Measurements from ENCODE around the gene ERRFI1.

The ERRFI1 gene

GRCh38 chr1:8018492-8019228, 7.4 kb downstream of the ERRFI1 start:
- DNase-seq (ENCODE audit: low read depth), result no peak

DNA sequence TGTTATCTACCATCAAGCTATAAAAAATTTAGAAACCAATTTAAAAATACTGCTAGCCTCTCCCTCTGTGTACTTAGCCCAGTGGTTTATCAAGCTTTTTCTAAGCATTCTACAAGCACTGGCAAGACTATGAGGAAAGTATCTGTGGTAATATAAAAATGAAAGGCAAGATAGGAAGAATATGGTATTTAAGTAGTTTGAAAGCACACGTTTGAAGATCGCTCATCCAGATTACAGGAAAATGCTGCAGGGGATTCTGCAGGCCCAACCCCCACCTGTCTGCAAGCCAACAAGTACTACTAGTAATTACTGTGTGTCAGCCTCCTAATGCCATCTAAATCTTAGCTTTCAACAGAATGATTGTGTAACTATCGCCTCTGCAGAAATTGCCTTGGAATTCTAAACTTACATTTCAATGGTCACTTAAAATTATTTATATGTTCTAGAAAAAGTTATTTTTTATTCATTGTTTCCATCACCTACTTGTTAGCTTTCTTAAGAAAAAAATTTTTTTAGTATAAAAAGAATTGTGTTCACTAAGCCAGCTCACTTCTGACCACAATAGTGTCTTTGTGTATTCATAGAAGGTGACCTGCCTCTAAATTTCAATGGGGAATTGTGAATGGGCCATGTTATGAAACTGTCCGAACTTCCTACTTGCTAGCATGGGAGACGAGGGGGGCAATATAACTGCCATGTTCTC, 8.5 kb downstream of the ERRFI1 start:
- peak; percentile 49 for DNase-seq (ENCODE audit: low read depth)

GRCh38 chr1:8016895-8017241, 9.2 kb downstream of the ERRFI1 start:
- DNase-seq (ENCODE audit: low read depth), result no peak

DNA sequence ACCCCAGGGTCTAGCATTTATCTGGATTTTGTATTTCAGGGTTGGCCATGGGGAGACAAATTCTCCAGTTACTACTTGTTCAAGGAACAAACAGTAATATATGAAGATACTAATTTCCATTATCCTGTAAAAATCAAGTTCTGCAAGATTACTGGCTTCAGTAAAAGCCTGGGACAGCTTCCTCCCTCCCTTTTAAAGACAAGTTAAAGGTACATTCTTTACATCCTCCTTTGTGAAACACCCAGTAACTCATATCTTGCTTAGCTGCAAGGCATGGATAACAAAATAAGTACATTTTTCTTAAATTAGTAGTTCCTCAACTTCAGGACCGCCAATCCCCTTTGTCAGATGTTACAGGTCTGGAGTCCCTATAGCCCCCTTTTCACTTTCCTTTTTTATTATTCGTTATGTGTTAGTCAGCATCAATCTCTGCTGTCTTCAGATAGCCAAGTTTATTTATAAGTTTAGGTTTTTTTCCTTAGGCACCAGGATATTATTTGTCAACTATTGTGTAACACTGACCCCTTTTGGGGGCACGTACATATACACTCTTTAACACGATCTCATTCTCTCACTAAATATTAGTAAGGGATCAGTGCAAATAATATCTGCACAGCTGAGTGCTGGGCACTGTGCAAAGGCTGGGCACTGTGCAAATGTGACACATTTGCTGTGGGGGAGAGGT, 9.8 kb downstream of the ERRFI1 start:
- no peak for DNase-seq (ENCODE audit: low read depth)

DNA sequence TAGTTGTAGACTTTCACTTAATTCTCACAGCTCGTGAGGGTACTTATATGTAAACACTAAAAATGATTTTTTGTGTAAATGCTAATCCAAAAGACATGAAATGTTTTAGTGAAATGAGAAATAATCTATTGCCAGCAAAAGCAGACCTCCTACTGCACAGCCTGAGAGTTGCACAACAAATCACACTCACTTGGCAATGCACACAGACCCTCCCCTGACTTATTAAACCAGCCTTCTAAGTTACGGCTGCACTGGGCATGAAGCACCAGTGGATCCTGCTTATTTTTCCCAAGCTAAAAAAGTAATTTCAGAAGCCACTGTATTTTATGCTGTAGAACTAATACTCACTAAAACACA, 10.3 kb downstream of the ERRFI1 start:
- peak; percentile 78 for DNase-seq (ENCODE audit: low read depth)

GRCh38 chr1:8015036-8015808, 10.9 kb downstream of the ERRFI1 start:
- DNase-seq (ENCODE audit: low read depth), result peak; percentile 79

- no peak for DNase-seq (ENCODE audit: low read depth)
These were observed 11.6 kb downstream of the ERRFI1 start for GRCh38 chr1:8014381-8014988.

GRCh38 chr1:8013800-8014199, 12.3 kb downstream of the ERRFI1 start:
- DNase-seq (ENCODE audit: low read depth), result no peak

DNA sequence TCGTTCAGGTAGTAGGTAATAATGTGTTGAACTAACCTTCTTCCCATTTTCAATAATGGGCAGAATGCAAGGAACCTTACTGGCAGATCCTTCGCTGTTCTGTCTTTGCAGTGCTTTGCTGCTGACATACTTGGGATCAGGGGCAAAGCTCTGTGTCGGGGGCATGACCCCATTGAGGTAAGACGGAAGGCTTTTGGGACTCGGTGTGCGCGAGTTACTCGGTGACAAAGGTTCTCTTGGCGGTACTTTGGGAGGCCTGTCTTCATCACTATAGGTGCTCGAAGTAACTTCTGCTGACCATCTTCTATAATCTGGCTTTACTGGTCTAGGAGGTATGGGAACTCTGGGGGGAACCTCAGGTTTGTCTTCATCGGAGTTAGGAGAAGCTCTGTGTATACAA, 12.7 kb downstream of the ERRFI1 start:
- no peak for DNase-seq (ENCODE audit: low read depth)

DNA sequence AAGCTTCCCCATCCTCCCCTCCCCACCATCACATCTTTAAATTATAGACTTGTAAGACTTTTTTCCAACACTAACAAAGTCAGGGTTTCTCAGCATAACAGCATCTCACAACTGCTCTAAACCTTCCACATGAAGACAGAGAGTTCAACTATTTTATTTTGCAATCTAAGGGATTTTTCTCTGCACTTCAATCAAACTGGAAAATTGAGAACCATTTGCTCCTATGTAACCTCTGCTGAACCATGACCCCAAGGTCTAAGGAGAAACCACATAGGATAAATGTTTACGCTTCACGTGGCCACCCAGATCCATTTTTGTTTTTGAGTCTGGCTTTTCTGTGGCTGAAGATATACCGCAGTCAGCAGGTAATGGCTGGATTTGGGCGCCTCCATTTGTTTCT, 13.2 kb downstream of the ERRFI1 start:
- no peak for DNase-seq (ENCODE audit: low read depth)

DNA sequence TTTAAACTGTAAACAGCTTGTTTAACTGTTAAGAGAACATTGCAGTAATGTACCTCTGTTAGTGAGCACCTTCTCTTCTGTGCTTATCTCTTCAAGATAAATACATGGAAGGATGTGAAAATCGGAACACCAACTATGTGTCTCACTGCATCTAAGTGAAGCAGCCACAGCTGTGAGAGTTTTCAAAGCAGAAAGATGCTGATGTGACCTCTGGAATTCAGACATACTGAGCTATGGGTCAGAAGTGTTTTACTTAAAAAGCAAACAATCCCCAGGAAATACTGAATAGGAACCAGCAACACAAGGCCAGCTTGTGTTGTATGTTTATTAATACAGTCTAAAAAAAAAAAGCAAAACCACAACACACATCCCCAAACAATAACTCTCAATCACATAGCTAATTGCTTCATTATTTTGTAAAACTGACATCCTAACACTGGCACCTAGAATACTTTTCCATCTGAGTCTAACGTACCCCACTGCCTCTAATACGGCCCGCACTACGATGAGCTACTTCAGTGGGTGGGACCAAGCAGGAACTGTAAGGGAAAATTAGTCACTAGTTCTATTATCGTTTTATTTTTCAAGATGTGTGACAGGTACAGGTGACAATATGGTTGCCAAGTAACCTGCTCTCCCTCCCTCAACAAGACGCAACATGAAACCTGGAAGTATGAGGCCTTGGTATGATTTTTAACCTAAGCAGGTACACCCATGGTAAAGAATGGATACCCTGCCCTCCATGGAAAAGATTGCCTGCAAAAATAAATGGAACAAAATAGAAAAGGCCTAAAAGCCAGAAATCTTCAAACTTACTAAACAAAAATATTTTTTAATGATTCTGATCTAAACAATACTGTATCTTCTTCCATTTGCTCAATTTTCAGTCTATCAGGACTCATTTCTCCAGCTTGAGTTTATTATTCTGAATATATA, 13.9 kb downstream of the ERRFI1 start:
- DNase-seq (ENCODE audit: low read depth), result no peak

DNA sequence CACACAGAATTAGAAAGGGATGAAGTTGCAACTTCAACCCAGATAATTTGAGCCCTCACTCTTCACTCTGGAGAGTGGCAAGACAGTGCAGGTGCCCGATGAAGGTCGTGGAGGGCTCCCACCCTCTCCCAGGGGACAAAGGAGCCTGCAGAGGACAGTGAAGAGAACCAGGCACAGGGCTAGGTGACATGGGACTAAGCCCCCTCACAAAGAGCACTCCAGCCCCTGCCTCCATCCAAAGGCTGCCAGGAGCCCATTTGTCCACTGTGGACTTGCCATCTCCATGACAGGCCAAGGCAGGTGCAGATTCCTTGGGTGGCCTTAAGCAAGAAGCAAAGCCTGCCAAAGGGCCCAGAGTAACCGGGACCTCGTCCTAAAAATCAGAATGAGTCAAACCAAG, 15.1 kb downstream of the ERRFI1 start:
- DNase-seq (ENCODE audit: low read depth), result no peak

DNA sequence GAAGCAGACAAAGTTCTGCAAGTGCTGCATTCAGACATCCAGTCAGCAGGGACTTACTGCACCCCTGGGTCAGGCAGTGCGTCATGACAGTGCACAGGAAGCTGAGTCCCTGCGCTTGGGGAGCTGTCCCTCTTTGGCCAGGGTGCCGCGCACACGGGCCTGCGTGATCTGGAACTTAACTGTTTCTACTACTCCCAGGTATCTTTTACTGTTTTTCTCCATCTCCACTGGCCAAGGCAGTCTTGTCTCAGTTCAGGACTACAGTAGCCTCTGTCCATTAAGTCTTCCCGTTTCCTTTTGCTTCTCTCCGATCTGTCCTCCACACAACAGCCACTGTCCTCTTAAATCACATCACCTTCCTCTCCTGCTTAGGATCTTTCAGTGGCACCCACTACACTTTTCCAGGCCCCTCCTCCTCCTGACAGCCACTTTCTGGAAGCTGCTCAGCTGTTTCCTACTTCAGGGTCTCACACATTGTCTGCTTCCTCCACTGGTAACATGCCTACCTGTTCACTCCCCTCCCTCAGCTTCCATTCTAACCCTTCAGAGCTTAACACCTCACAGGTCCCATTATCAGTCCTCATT, 15.9 kb downstream of the ERRFI1 start:
- DNase-seq (ENCODE audit: low read depth), result no peak

DNA sequence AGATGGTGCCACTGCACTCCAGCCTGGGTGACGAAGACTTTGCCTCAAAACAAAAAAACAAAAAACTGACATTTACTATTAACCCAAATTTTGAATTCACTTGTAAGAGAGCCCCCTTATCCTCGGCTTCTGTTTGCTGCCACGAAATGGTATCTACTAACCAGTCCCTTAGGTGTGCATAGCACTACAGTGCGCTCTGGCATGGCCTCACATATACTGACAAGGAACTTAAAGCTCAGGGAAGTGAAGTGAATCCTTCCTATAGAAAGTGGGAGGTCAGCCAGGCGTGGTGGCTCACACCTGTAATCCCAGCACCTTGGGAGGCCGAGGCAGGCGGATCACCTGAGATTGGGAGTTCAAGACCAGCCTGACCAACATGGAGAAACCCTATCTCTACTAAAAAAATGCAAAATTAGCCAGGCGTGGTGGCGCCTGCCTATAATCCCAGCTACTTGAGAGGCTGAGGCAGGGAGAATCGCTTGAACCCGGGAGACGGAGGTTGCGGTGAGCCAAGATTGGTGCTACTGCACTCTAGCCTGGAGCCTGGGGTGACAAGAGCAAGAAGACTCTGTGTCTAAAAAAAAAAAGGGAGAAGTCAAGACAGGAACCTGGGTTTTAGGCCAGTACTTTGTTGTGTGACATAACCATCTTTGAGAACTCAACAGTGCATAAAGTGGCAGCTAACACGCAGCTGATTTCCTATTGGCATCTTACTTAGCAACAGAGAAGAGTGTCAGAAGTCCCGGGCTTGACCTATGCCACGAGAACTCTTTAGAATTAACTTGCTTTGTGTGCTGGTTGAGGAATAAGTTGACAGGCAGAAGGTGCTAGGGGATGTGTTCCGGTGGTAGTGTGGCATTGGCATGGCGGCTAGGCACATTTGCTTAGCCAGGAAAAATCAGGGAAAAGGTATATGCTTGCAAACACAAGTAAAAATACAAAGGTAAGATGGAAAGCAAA, 16.8 kb downstream of the ERRFI1 start:
- no peak for DNase-seq (ENCODE audit: low read depth)

- DNase-seq (ENCODE audit: low read depth), result no peak
These were observed 19.8 kb downstream of the ERRFI1 start for GRCh38 chr1:8006037-8006963.

- DNase-seq (ENCODE audit: low read depth), result peak; percentile 99
These were observed 21.1 kb downstream of the ERRFI1 start for GRCh38 chr1:8004803-8005573.

- DNase-seq (ENCODE audit: low read depth), result peak; percentile 54
These were observed 21.9 kb downstream of the ERRFI1 start for GRCh38 chr1:8004113-8004802.
